HG03108 (cell line): ENCODE results near the gene MYO18A.

Experiments
- ATAC-seq: cut with Tn5 transposase; IDR thresholded peaks from one replicate; pipeline ENCODE4 v1.9.1; 2021; ENCODE audit warnings: moderate library complexity; ENCODE audit not compliant: unreplicated experiment

Gene MYO18A

DNA sequence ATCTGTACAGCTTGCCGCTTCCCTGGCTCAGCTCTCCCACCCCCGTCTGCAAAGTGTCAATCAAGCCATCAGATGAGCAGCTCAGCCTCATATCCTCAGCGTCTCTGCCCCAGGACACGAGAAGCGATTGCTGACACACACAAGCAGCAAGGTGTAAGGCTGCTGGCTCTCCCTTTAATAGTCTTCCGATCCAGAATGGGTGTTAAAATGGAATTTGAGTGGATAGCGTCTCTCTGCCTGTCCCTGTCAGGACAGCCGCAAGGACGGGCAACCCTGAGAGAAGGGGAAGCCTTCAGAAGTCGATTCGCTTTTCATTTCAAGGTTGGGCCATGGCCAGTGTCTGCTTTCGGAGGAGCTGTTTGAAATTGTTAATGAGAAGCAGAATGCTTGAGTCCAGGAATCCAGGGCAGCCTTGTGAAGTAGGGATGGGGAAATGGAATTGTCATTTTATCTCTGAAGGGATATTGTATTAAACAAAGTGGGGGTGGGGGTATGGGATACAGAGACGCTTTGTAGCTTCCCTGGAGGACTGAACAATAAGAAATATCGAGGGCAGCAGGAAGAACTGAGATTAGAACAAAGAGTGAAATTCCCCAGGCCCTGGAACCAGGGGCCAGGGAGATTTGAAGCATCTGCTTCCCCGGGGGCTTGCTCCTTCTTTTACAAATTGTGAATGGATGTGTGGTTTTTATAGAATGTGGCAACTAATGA is 142.0 kb downstream of the MYO18A start:
- ATAC-seq = no peak

DNA sequence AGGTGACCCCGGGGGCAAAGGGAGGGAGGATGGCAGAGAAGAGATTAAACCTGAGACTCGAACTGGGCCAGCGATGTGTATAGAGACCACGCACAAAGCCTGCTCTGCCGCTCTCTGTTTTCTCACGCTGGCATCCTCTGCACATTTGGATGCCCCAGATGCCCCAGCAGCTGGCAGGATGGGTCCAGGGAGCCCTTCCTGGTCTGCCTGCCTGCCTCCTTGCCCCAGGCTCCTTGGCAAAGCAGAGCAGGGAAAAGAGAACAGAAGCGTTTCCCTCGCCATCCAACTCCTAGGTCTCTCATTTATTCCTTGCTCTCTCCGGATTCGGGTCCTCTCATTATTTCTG is 142.5 kb downstream of the MYO18A start:
- no peak for ATAC-seq

DNA sequence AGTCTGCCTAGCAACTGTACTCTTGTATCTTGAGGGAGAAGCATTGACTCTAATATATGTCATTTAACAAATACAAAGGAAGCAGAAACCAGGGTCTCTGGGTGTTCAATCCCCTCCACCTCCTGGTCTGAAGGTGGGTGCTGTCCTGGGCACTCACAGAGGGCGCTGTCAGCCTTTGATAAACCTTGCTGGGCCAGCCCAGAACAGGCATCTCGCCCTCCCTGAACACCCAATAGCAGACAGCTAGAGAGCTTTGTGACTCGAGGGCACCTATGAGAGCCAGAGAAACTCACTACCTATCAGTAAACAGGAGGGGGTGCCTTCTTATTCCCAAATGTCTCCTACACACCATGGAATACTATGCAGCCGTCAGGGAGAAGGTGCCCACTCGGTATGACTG is 143.6 kb downstream of the MYO18A start:
- no peak for ATAC-seq

DNA sequence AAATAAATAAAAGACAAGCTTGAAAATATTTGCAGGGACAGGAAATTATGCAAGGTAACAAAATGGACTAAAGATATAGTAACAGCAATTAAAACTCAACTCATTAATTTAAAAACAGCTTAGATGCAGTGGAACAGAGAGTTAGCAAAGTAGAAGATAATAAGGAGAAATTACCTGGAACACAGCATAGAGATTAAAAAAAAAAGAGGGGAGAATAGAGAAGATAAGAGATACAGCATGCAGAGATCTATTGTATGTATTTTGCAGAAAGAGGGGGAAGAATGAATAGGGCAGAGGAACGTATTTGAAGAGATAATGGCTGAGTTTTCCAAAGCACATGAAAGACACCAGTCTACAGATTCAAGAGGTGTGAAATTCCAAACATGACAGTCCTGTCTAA is 145.7 kb downstream of the MYO18A start:
- ATAC-seq = no peak

DNA sequence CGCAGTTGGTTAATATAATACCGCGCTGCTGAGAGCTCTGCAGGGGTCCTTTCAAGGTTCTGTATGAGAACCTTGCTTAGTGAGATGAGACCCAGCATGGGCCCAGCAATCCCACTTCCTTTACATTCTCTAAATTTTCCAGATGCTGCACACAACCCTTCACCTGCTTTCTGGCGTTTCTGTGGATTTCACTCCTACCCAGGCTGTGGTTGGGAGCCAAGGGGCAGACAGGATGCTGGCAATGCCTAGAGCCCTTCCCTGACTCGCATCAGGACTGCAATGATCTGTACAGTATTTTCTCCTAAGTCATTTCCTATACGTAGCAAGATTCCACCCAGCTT is 147.4 kb downstream of the MYO18A start:
- ATAC-seq = no peak

- ATAC-seq = no peak
Measured at GRCh38 chr17:29032013-29032856, 148.0 kb downstream of the MYO18A start.

GRCh38 chr17:29031488-29031887 is 148.7 kb downstream of the MYO18A start:
- ATAC-seq = no peak

DNA sequence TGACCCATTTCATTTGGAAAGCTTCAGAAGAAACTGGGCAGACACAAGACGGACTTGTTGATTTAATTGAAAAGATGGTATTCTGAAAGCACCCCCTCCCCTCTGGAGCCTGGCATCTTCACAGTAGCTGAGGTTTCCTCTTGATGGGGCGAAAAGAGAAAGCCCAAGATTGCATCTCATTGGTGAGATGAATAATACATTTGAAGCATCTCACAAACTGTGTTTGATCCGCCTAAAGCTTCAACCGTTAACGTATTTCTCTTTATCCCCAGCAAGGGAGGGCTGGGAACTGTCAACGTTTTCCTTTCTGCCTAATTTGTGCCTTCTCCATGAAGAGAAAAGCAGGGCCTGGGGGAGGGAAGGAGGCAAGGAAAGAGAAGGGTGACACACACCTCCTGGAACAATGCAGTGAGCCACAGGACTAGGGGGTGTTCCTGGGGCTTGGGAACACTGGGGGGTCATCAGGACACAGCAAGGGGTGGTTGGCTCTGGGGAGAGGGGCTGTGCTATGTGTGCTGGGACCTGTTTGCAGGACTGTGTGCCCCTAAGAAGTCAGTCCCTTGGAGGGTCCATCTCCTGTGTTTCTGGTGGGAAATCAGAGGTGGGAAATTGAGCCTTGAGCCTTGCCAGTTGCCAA is 155.8 kb downstream of the MYO18A start:
- no peak for ATAC-seq

DNA sequence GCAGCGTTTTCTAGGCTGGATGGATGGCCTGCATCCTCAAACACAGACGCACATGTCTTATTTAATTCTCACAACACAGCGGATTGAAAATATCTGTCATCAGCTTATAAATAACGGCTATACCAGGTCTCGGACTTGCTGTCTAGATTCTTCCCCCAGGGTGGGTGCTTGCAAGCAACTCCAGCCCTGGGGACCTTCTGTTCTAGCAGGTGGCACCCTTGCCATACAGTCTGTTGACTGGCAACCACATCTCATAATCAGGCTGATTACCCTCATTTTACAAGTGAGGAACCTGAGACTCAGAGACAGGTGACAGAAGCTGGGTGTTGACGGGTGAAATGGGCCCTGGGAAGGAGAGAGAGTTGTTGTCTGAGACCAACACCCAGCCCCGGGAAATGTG is 158.1 kb downstream of the MYO18A start:
- ATAC-seq = no peak

GRCh38 chr17:29021226-29021625 is 159.0 kb downstream of the MYO18A start:
- no peak for ATAC-seq
